Esophagus muscularis mucosa (tissue), 4 donors: Measurements from ENCODE around the gene MRPS15. TPM values are rescaled to one million over a fixed set of nuclear protein-coding genes. Genes with fewer than 3 reads are reported as not detected.

ENCODE experiments used
- DNase-seq: peaks from one replicate; pipeline ENCODE4 v3.0.0-alpha.2; 2017; ENCODE audit errors: extremely low spot score
- H3K27ac ChIP-seq, 4 donors: fragments of 200-600 bp; sonication (generic); replicated peaks in 1 of 4; 1 replicate in 3 of 4; 2 replicates in 1 of 4; pipeline ENCODE4 v1.5.1; 2016 to 2019; ENCODE audit warnings: mild to moderate bottlenecking in 1 of 4
- H3K27me3 ChIP-seq, 4 donors: fragments of 200-600 bp; sonication (generic); one replicate each; pipeline versions ENCODE4 v1.5.1 to v1.6.0; 2016 to 2019
- H3K36me3 ChIP-seq, 4 donors: fragments of 200-600 bp; sonication (generic); one replicate each; pipeline ENCODE4 v1.5.1; 2016 to 2019
- H3K4me1 ChIP-seq, 4 donors: fragments of 200-600 bp; sonication (generic); one replicate each; pipeline ENCODE4 v1.5.1; 2016 to 2019
- H3K4me3 ChIP-seq, 4 donors: fragments of 200-600 bp; sonication (generic); 1 replicate in 2 of 4; 2 replicates in 2 of 4; pipeline ENCODE4 v1.5.1; 2016 to 2019; ENCODE audit warnings: mild to moderate bottlenecking in 4 of 4, moderate library complexity in 1 of 4
- H3K9me3 ChIP-seq, 4 donors: fragments of 200-600 bp; sonication (generic); 1 replicate in 3 of 4; 2 replicates in 1 of 4; pipeline ENCODE4 v1.5.1; 2016 to 2019
- CTCF ChIP-seq, 3 experiments: fragments of 200-600 bp in 2 of 3; fragments of 450-650 bp in 1 of 3; sonication (generic) in 2 of 3; IDR thresholded peaks; one replicate each; pipeline ENCODE4 v1.5.1; 2017 to 2019; ENCODE audit warnings: antibody characterized with exemption in 3 of 3, mild to moderate bottlenecking in 2 of 3, moderate library complexity in 1 of 3
- EP300 ChIP-seq: sonication (generic); formaldehyde crosslinking; IDR thresholded peaks from one replicate; pipeline ENCODE4 v1.6.1; 2017; ENCODE audit warnings: antibody characterized with exemption
- POLR2A ChIP-seq: fragments of 450-650 bp; IDR thresholded peaks from one replicate; pipeline ENCODE4 v1.6.1; 2017; ENCODE audit warnings: antibody characterized with exemption, moderate library complexity, mild to moderate bottlenecking, low read depth
- POLR2AphosphoS5 ChIP-seq, 2 donors: sonication (generic); formaldehyde crosslinking; IDR thresholded peaks; one replicate each; pipeline ENCODE4 v1.6.1; 2017; ENCODE audit warnings: antibody characterized with exemption in 2 of 2
- WGBS: methylation state at CpG from one replicate; pipeline ENCODE4 v1.1.5; 2018; 5-methylcytosine and 5-hydroxymethylcytosine counted together
- intact Hi-C: fragments of 100-400 bp; cut with DNase I; formaldehyde crosslinking; loops from one replicate; pipeline ENCODE4 v1.15.1; 2023
- total RNA-seq, 4 donors: library from RNA; depleted of rRNA; stranded (reverse); fragments of >200 nt; gene quantifications; one replicate each; pipeline versions ENCODE4 v1.1.0 to v1.2.1, GENCODE V29; 2016

Gene MRPS15
- total RNA-seq, 4 donors from 2014 or later: 64.8 to 109 (median 86.8) TPM

- peaks cover 16 to 69% (median 36%) of the 10 kb centered on the region in 4 donors for H3K36me3 ChIP-seq
- peaks cover 0 to 14% (median 8%) of the 10 kb centered on the region in 4 donors for H3K4me1 ChIP-seq
- peak; percentile 97 for DNase-seq
- no peak overlapping the region for H3K4me3 ChIP-seq
- H3K27ac ChIP-seq: peak overlapping the region in 2 of 4 donors; percentile 9 to 13
- TF ChIP-seq POLR2AphosphoS5 (IDR thresholded peaks at IDR 0.05) (peak in 1 of 2 donors; percentile 66), EP300 (no peak), CTCF (IDR thresholded peaks at IDR 0.05) (peak; percentile 93 to 96 (median 94))
- no peaks in the 10 kb centered on the region for H3K9me3 ChIP-seq
- intact Hi-C loops: loop anchor here (2.0 to 10.0 kb wide), 4 partner anchors 52 to 322 kb away; no protein-coding TSS in a partner anchor
- 18% methylated on average over 13 of the region's 13 CpGs for WGBS
- no peaks in the 10 kb centered on the region for H3K27me3 ChIP-seq
These were observed 43.3 kb downstream of the MRPS15 start for GRCh38 chr1:36420836-36421317.

GRCh38 chr1:36420409-36420808 is 43.8 kb downstream of the MRPS15 start:
- intact Hi-C loops: loop anchor here (2.0 to 10.0 kb wide), 4 partner anchors 52 to 322 kb away; no protein-coding TSS in a partner anchor
- WGBS: 25% methylated on average over 5 of the region's 5 CpGs

GRCh38 chr1:36419569-36419968 is 44.6 kb downstream of the MRPS15 start:
- Histone ChIP-seq H3K27ac (no peak overlapping the region), H3K36me3 (peaks cover 12 to 56% (median 33%) of the 10 kb centered on the region in 4 donors), H3K27me3 (no peaks in the 10 kb centered on the region), H3K4me3 (no peak overlapping the region), H3K4me1 (peaks cover 0 to 14% (median 8%) of the 10 kb centered on the region in 4 donors), H3K9me3 (no peaks in the 10 kb centered on the region)
- 63% methylated on average over 4 of the region's 4 CpGs for WGBS
- TF ChIP-seq CTCF (IDR thresholded peaks at IDR 0.05): no peak
- no peak for TF ChIP-seq POLR2A
- no peak for TF ChIP-seq POLR2AphosphoS5 (IDR thresholded peaks at IDR 0.05)
- TF ChIP-seq EP300: no peak
- no peak for DNase-seq
- intact Hi-C loops: no loop called here

More at GRCh38 chr1:36420409-36420808, 43.8 kb downstream of the MRPS15 start:
- Histone ChIP-seq H3K9me3 (no peaks in the 10 kb centered on the region), H3K4me3 (no peak overlapping the region), H3K4me1 (peaks cover 0 to 14% (median 8%) of the 10 kb centered on the region in 4 donors), H3K36me3 (peaks cover 16 to 64% (median 34%) of the 10 kb centered on the region in 4 donors), H3K27ac (peak overlapping the region in 1 of 4 donors; percentile 9), H3K27me3 (no peaks in the 10 kb centered on the region)
- TF ChIP-seq EP300 (no peak), POLR2AphosphoS5 (IDR thresholded peaks at IDR 0.05) (no peak), POLR2A (no peak), CTCF (IDR thresholded peaks at IDR 0.05) (no peak)
- DNase-seq: no peak

GRCh38 chr1:36419140-36419539 is 45.0 kb downstream of the MRPS15 start:
- intact Hi-C loops: no loop called here
- Histone ChIP-seq H3K36me3 (peaks cover 12 to 51% (median 31%) of the 10 kb centered on the region in 4 donors), H3K4me1 (peaks cover 0 to 14% (median 8%) of the 10 kb centered on the region in 4 donors), H3K4me3 (no peak overlapping the region), H3K9me3 (no peaks in the 10 kb centered on the region), H3K27me3 (no peaks in the 10 kb centered on the region), H3K27ac (no peak overlapping the region)
- TF ChIP-seq CTCF (IDR thresholded peaks at IDR 0.05): no peak
- no peak for TF ChIP-seq EP300
- 81% methylated on average over 3 of the region's 3 CpGs for WGBS
- no peak for DNase-seq

- TF ChIP-seq EP300 (no peak), POLR2A (no peak)
- WGBS: 83% methylated on average over 6 of the region's 9 CpGs
These were observed 46.3 kb downstream of the MRPS15 start for GRCh38 chr1:36417931-36418330.

More at GRCh38 chr1:36417931-36418330, 46.3 kb downstream of the MRPS15 start:
- Histone ChIP-seq H3K9me3 (no peaks in the 10 kb centered on the region), H3K27ac (no peak overlapping the region), H3K27me3 (no peaks in the 10 kb centered on the region), H3K36me3 (peaks cover 12 to 39% (median 27%) of the 10 kb centered on the region in 4 donors), H3K4me1 (peaks cover 0 to 14% (median 8%) of the 10 kb centered on the region in 4 donors), H3K4me3 (no peak overlapping the region)
- no peak for DNase-seq
- intact Hi-C loops: no loop called here
